ENCODE data around the gene CAVIN2. TPM values are rescaled to one million over a fixed set of nuclear protein-coding genes. Genes with fewer than 3 reads are reported as not detected.

The CAVIN2 gene
- total RNA-seq, 1 experiment from 2014 or later, result not detected

GRCh38 chr2:191860760-191861466 is 14.0 kb upstream of the CAVIN2 start:
- Histone ChIP-seq H3K27me3 (replicated peaks; ENCODE audit: control insufficient read depth, insufficient read depth, low read length) (no peaks in the 10 kb centered on the region), H3K4me1 (no peaks in the 10 kb centered on the region), H3K4me3 (ENCODE audit: low read depth, low read length) (no peak overlapping the region), H3K36me3 (ENCODE audit: control insufficient read depth, insufficient read depth, low read length) (no peaks in the 10 kb centered on the region), H3K9me3 (peaks cover 7% of the 10 kb centered on the region; the same call in 1 of the 2 replicates)
- no peak for TF ChIP-seq CTCF (IDR thresholded peaks at IDR 0.05; ENCODE audit: insufficient read depth in 1 of 2, low read depth in 1 of 2, low read length in 1 of 2, severe bottlenecking in 1 of 2, unreplicated experiment in 1 of 2)
- ChIA-PET POLR2A (no interaction called here), CTCF (interaction anchor here (1.0 kb wide), 1 partner anchor 49 kb away, joined by 6 read pairs; no protein-coding TSS in a partner anchor)
- Mint-ChIP-seq H3K27ac (ENCODE audit: unreplicated experiment) (no peak overlapping the region), H3K36me3 (ENCODE audit: insufficient read depth, unreplicated experiment) (no peaks in the 10 kb centered on the region), H3K27me3 (ENCODE audit: insufficient read depth, unreplicated experiment) (no peaks in the 10 kb centered on the region), H3K4me3 (ENCODE audit: unreplicated experiment) (no peak overlapping the region), H3K4me1 (ENCODE audit: low read depth, unreplicated experiment) (peaks cover 6% of the 10 kb centered on the region), H3K9me3 (ENCODE audit: unreplicated experiment) (no peaks in the 10 kb centered on the region)
- intact Hi-C loops (cut with micrococcal nuclease; ENCODE audit: unreplicated experiment), result no loop called here
- DNase-seq, result no peak
- no TSS peak for BruUV-seq (replicated peaks)

- H3K36me3 Mint-ChIP-seq (ENCODE audit: insufficient read depth, unreplicated experiment), result no peaks in the 10 kb centered on the region
- no peaks in the 10 kb centered on the region for H3K9me3 Mint-ChIP-seq (ENCODE audit: unreplicated experiment)
- H3K4me3 ChIP-seq (ENCODE audit: low read depth, low read length), result no peak overlapping the region
- H3K4me1 ChIP-seq, result peaks cover 5% of the 10 kb centered on the region
- no peaks in the 10 kb centered on the region for H3K27me3 Mint-ChIP-seq (ENCODE audit: insufficient read depth, unreplicated experiment)
- no peak for DNase-seq
- H3K4me1 Mint-ChIP-seq (ENCODE audit: low read depth, unreplicated experiment), result peaks cover 6% of the 10 kb centered on the region
- ChIA-PET POLR2A (no interaction called here), CTCF (no interaction called here)
- H3K27ac Mint-ChIP-seq (ENCODE audit: unreplicated experiment), result no peak overlapping the region
- no TSS peak for BruUV-seq (replicated peaks)
- H3K4me3 Mint-ChIP-seq (ENCODE audit: unreplicated experiment), result no peak overlapping the region
- H3K36me3 ChIP-seq (ENCODE audit: control insufficient read depth, insufficient read depth, low read length), result no peaks in the 10 kb centered on the region
- no peaks in the 10 kb centered on the region for H3K27me3 ChIP-seq (replicated peaks; ENCODE audit: control insufficient read depth, insufficient read depth, low read length)
- intact Hi-C loops (cut with micrococcal nuclease; ENCODE audit: unreplicated experiment), result no loop called here
- peaks cover under 1% of the 10 kb centered on the region; the same call in 1 of the 2 replicates for H3K9me3 ChIP-seq
- TF ChIP-seq CTCF (IDR thresholded peaks at IDR 0.05; ENCODE audit: insufficient read depth in 1 of 2, low read depth in 1 of 2, low read length in 1 of 2, severe bottlenecking in 1 of 2, unreplicated experiment in 1 of 2), result no peak
Measured at GRCh38 chr2:191859681-191860080, 12.8 kb upstream of the CAVIN2 start.

- ChIA-PET POLR2A (no interaction called here), CTCF (no interaction called here)
- intact Hi-C loops (cut with micrococcal nuclease; ENCODE audit: unreplicated experiment), result no loop called here
- H3K9me3 ChIP-seq, result no peaks in the 10 kb centered on the region
- Mint-ChIP-seq H3K4me1 (ENCODE audit: low read depth, unreplicated experiment) (peaks cover 6% of the 10 kb centered on the region), H3K36me3 (ENCODE audit: insufficient read depth, unreplicated experiment) (no peaks in the 10 kb centered on the region), H3K27me3 (ENCODE audit: insufficient read depth, unreplicated experiment) (no peaks in the 10 kb centered on the region), H3K9me3 (ENCODE audit: unreplicated experiment) (no peaks in the 10 kb centered on the region), H3K4me3 (ENCODE audit: unreplicated experiment) (no peak overlapping the region), H3K27ac (ENCODE audit: unreplicated experiment) (no peak overlapping the region)
- no peak for DNase-seq
- no peaks in the 10 kb centered on the region for H3K27me3 ChIP-seq (replicated peaks; ENCODE audit: control insufficient read depth, insufficient read depth, low read length)
- no peak for TF ChIP-seq CTCF (IDR thresholded peaks at IDR 0.05; ENCODE audit: insufficient read depth in 1 of 2, low read depth in 1 of 2, low read length in 1 of 2, severe bottlenecking in 1 of 2, unreplicated experiment in 1 of 2)
- BruUV-seq (replicated peaks), result no TSS peak
- peaks cover 15% of the 10 kb centered on the region for H3K4me1 ChIP-seq
- H3K36me3 ChIP-seq (ENCODE audit: control insufficient read depth, insufficient read depth, low read length), result no peaks in the 10 kb centered on the region
- no peak overlapping the region for H3K4me3 ChIP-seq (ENCODE audit: low read depth, low read length)
Measured at GRCh38 chr2:191857886-191858285, 11.0 kb upstream of the CAVIN2 start.
